Neural crest cell (in vitro differentiated cells): Measurements from ENCODE around the gene PXMP2. TPM values are rescaled to one million over a fixed set of nuclear protein-coding genes. Genes with fewer than 3 reads are reported as not detected.

Experiments
- DNase-seq: peaks from one replicate; pipeline ENCODE4 v3.0.0; 2021; ENCODE audit warnings: low read depth, mixed read lengths, low spot score
- H3K27ac Mint-ChIP-seq: one replicate; pipeline ENCODE4 v1.8.0; 2021; ENCODE audit warnings: mild to moderate bottlenecking, mixed read lengths; ENCODE audit not compliant: unreplicated experiment
- H3K27me3 Mint-ChIP-seq: 2 replicates; pipeline ENCODE4 v1.8.0; 2021; ENCODE audit warnings: low read depth, mild to moderate bottlenecking, mixed read lengths
- H3K36me3 Mint-ChIP-seq: 2 replicates; pipeline ENCODE4 v1.8.0; 2021; ENCODE audit warnings: low read depth, mild to moderate bottlenecking, mixed read lengths
- H3K4me1 Mint-ChIP-seq: 2 replicates; pipeline ENCODE4 v1.8.0; 2021; ENCODE audit warnings: mixed read lengths
- H3K4me3 Mint-ChIP-seq: one replicate; pipeline ENCODE4 v1.8.0; 2021; ENCODE audit warnings: mild to moderate bottlenecking, mixed read lengths
- H3K9me3 Mint-ChIP-seq: 2 replicates; pipeline ENCODE4 v1.8.0; 2021; ENCODE audit warnings: mixed read lengths
- total RNA-seq: library from RNA; stranded (reverse); gene quantifications from 2 replicates; pipeline ENCODE4 v1.2.1, GENCODE V29; 2021
- TF ChIP-seq, protein P1 (sequence below): fragments of 200-600 bp; sonication (generic); conservative IDR thresholded peaks from 2 replicates; pipeline ENCODE4 v1.5.0; 2021; ENCODE audit warnings: antibody characterized with exemption, mild to moderate bottlenecking

PXMP2 gene
- total RNA-seq, 1 donor from 2014 or later = 33.5 TPM

DNA sequence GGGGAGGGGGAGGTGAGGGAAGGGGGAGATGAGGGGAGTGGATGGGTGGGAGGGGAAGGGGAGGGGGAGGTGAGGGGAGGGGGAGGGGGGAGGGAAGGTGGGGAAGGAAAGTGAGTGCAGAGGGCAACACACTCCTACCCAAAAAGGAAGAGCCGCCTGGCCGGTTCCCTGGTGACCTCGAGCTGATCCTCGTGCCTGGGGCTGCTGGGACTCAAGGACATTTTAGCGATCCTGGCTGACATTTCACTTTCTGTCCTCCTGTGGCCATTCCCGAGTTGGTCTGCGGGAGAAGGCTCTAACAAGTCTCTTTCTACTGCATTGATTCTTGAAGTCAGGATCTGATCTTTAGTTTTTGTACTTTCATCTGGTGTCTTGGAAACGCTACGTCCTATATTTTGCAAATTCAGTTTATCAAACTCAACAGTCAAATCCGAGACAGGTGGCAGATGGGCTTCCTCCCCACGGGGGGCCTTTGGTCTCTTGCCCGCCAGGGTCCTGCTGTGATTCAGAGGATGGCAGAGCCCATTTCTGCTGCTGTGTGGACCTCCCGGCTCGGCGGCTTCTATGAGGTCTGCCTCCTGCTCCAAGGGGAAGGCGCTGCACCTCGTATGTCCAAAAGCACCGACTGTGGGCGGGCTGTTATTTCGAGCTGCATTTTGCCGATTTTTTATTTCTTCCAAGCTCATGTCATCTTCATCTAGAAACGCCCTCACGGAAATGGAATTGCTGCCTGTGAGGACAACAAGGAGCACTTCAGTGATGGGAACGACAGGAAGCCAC is 42.3 kb downstream of the PXMP2 start:
- H3K36me3 Mint-ChIP-seq = peaks cover 50% of the 10 kb centered on the region
- peak overlapping the region; percentile 38 for H3K4me3 Mint-ChIP-seq
- TF ChIP-seq, protein P1, sequence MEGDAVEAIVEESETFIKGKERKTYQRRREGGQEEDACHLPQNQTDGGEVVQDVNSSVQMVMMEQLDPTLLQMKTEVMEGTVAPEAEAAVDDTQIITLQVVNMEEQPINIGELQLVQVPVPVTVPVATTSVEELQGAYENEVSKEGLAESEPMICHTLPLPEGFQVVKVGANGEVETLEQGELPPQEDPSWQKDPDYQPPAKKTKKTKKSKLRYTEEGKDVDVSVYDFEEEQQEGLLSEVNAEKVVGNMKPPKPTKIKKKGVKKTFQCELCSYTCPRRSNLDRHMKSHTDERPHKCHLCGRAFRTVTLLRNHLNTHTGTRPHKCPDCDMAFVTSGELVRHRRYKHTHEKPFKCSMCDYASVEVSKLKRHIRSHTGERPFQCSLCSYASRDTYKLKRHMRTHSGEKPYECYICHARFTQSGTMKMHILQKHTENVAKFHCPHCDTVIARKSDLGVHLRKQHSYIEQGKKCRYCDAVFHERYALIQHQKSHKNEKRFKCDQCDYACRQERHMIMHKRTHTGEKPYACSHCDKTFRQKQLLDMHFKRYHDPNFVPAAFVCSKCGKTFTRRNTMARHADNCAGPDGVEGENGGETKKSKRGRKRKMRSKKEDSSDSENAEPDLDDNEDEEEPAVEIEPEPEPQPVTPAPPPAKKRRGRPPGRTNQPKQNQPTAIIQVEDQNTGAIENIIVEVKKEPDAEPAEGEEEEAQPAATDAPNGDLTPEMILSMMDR = no peak
- no peaks in the 10 kb centered on the region for H3K9me3 Mint-ChIP-seq
- no peaks in the 10 kb centered on the region for H3K4me1 Mint-ChIP-seq
- no peak for DNase-seq
- H3K27ac Mint-ChIP-seq = no peak overlapping the region
- H3K27me3 Mint-ChIP-seq = no peaks in the 10 kb centered on the region

GRCh38 chr12:132730353-132730752 is 43.0 kb downstream of the PXMP2 start:
- Mint-ChIP-seq H3K4me1 (no peaks in the 10 kb centered on the region), H3K9me3 (no peaks in the 10 kb centered on the region), H3K27me3 (no peaks in the 10 kb centered on the region), H3K27ac (no peak overlapping the region), H3K4me3 (peak overlapping the region; percentile 38), H3K36me3 (peaks cover 52% of the 10 kb centered on the region)
- no peak for DNase-seq
- TF ChIP-seq, protein P1 = no peak

DNA sequence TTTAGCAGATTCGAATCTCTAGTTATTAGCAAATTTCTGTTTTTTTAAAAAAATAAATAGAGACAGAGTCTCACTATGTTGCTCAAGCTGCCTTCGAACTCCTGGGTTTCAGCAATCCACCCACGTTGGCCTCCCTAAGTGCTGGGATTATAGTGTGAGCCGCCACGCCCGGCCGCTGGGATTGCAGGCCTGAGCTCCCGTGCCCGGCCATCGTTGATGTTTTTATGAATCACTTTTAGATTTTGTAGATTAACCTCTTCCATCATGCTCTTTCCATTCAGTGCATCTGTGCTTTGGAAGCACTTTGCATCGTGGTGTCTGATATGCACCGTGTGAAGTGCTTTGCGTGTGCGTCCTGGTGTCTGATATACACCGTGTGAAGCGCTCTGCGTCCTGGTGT is 44.2 kb downstream of the PXMP2 start:
- H3K27ac Mint-ChIP-seq = no peak overlapping the region
- TF ChIP-seq, protein P1 = no peak
- no peaks in the 10 kb centered on the region for H3K9me3 Mint-ChIP-seq
- no peak overlapping the region for H3K4me3 Mint-ChIP-seq
- H3K36me3 Mint-ChIP-seq = peaks cover 45% of the 10 kb centered on the region
- no peak for DNase-seq
- no peaks in the 10 kb centered on the region for H3K27me3 Mint-ChIP-seq
- no peaks in the 10 kb centered on the region for H3K4me1 Mint-ChIP-seq

DNA sequence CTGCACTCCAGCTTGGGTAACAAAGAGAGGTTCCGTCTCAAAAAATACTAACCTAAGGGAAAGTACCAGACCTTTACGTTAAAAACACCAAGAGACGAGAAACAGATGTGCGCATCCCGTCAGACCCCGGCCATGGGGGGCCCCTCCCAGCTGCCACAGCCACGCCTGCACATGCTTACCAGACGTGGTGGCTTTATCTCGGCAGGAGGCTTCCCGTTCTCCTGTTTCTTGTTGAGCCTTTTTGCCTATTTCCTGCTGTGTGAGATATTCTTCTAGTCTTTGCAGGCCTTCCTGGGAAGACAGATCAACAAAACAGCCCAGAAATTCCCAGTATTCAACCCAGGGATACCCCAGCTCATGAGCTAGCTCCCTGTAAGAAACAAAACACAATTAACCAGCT is 46.8 kb downstream of the PXMP2 start:
- Mint-ChIP-seq H3K9me3 (no peaks in the 10 kb centered on the region), H3K36me3 (peaks cover 41% of the 10 kb centered on the region), H3K4me1 (no peaks in the 10 kb centered on the region), H3K27me3 (no peaks in the 10 kb centered on the region), H3K4me3 (no peak overlapping the region), H3K27ac (no peak overlapping the region)
- no peak for DNase-seq
- TF ChIP-seq, protein P1 = no peak

DNA sequence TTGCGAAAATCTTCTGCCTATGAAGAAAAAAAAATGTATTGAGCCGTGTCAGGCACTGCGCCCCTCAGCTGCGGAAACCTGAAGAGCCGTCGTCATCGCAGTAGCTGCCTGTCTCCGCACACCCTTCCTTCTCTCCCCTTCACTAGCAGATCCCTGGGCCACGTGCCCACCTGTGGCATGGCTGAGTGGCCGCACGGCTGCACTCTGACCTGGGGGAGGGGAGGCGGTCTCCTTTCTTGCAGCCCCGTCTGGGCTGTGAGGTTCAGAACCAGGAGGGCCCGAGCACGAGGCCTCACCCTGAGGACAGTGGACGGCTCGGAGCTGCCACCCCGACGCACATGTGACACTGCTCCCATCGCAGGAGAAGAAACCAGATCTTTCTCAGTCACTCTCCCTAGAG is 48.1 kb downstream of the PXMP2 start:
- H3K36me3 Mint-ChIP-seq = peaks cover 36% of the 10 kb centered on the region
- no peak overlapping the region for H3K27ac Mint-ChIP-seq
- DNase-seq = no peak
- H3K4me3 Mint-ChIP-seq = no peak overlapping the region
- no peaks in the 10 kb centered on the region for H3K9me3 Mint-ChIP-seq
- no peaks in the 10 kb centered on the region for H3K4me1 Mint-ChIP-seq
- H3K27me3 Mint-ChIP-seq = no peaks in the 10 kb centered on the region
- TF ChIP-seq, protein P1 = no peak
